ENCODE results near the gene ANXA3.

The ANXA3 gene

GRCh38 chr4:78659665-78660064 lies 108.1 kb downstream of the ANXA3 start:
- no peak overlapping the region for H3K27ac ChIP-seq
- H3K4me2 ChIP-seq: no peak overlapping the region
- no peak for TF ChIP-seq CTCF (conservative IDR thresholded peaks at IDR 0.05; ENCODE audit: low read depth, low read length)
- H3K4me1 ChIP-seq (ENCODE audit: low read depth, poor library complexity, severe bottlenecking): peaks cover 67% of the 10 kb centered on the region
- no peaks in the 10 kb centered on the region for H4K20me1 ChIP-seq (ENCODE audit: insufficient read depth)
- no peak overlapping the region for H3K4me3 ChIP-seq (IDR thresholded peaks at IDR 0.05; ENCODE audit: insufficient read depth, low read depth, low read length)
- no peaks in the 10 kb centered on the region for H3K79me2 ChIP-seq (ENCODE audit: insufficient read depth, low read depth)
- H3K9ac ChIP-seq: no peak overlapping the region
- no peaks in the 10 kb centered on the region for H3K27me3 ChIP-seq (ENCODE audit: insufficient read depth, low read depth)
- no peak overlapping the region for H2AFZ ChIP-seq (ENCODE audit: low read depth)
- no peaks in the 10 kb centered on the region for H3K36me3 ChIP-seq (ENCODE audit: insufficient read depth)
